HG03066 (cell line): ENCODE measurements around the gene POLR3E.

Experiments
- ATAC-seq: cut with Tn5 transposase; IDR thresholded peaks from one replicate; pipeline ENCODE4 v1.9.1; 2021; ENCODE audit warnings: low read depth; ENCODE audit not compliant: unreplicated experiment

POLR3E gene, protein sequence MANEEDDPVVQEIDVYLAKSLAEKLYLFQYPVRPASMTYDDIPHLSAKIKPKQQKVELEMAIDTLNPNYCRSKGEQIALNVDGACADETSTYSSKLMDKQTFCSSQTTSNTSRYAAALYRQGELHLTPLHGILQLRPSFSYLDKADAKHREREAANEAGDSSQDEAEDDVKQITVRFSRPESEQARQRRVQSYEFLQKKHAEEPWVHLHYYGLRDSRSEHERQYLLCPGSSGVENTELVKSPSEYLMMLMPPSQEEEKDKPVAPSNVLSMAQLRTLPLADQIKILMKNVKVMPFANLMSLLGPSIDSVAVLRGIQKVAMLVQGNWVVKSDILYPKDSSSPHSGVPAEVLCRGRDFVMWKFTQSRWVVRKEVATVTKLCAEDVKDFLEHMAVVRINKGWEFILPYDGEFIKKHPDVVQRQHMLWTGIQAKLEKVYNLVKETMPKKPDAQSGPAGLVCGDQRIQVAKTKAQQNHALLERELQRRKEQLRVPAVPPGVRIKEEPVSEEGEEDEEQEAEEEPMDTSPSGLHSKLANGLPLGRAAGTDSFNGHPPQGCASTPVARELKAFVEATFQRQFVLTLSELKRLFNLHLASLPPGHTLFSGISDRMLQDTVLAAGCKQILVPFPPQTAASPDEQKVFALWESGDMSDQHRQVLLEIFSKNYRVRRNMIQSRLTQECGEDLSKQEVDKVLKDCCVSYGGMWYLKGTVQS

DNA sequence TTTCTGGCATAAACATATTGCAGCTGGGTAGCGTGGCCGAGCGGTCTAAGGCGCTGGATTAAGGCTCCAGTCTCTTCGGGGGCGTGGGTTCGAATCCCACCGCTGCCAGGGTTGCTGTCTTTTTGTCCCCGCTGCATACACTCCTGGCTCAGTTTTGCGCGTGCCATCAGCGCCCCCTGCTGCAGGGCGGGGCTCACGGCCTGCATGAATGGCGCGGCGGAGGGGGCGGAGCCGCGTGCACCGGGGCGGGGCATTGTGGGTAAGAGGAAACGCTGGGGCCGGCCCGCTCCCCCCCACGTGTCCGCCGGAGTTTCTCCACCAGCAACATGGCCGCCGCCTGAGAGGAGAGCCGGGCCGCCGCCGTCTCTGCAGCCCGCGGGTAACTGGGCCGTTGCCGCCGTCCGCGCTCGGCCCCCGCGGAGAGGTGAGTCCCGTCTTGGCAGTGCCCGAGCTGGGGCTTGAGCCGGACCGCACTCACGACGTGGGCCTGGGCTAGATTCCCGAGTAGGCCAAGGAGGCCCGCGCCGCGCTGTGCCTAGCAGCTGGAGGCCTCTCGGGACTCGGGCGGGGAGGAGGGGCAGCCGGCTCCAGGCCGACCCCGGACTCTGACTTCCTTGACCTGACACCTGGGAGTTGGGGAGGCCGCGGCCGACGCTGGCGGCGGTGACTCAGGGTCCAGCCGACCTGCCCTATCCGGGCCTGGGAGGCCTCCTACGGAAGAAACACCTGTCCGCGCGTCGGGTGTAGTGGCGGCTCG lies at the start of gene POLR3E:
POLR3E (plus strand) TSS at position 296 of the 757 bp plus-strand sequence. CDS start 5,560 bp downstream, outside the sequence.
- ATAC-seq = peak; percentile 80

GRCh38 chr16:22250522-22250921 lies 46.7 kb upstream of the POLR3E start:
- ATAC-seq = no peak

DNA sequence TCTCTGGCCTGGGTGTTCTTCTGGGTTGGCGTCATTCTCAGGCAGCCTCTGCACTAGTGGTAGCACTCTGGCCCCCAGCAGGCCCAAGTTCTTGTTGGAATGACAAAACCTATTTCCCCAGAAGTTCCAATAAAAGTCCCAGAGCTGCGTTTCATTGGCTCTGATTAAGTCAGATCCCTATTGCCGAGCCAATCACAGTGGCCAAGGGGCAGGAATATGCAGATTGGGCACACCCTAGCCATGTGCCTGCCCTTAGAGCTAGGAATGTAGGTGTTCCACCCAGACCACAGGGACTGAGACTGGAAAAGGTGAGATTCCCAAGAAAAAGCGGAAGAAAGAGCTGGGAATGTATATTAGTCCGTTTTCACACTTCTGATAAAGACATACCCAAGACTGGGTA lies 44.9 kb upstream of the POLR3E start:
- no peak for ATAC-seq

DNA sequence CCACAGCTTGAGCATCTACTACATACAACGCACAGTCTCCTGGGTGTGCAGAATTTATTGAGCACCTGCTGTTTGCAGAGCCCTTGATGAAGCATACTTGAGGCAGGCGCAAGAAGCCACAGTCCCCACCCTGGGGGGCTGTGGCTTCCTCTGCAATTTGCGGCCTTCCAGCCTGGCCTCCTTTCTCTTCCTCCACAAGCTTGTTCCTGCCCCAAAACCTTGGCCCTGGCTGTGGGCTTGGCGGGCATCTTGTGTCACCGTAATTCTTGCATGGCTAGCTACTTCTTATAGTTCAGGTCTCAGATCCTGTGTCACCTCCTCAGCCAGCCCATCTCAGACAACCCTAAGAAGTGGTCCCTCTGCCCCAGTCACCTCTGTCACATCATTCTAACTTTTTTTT lies 43.9 kb upstream of the POLR3E start:
- ATAC-seq = no peak

GRCh38 chr16:22255335-22255734 lies 41.9 kb upstream of the POLR3E start:
- no peak for ATAC-seq

DNA sequence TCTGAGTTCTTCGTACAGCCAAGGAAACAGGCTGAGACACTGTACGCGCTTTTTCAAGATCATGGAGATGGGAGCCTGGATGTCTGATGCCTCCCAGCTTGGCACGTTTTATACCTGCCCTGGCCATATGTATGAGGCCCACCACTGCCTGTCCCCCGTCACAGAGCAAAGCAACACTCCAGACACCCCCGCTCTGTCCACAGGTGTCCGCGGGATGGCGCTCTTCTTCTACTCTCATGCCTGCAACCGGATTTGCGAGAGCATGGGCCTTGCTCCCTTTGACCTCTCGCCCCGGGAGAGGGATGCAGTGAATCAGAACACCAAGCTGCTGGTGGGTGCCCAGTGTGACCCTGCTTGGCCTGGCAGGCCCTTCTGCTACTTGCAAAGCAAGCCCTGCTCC lies 39.8 kb upstream of the POLR3E start:
- no peak for ATAC-seq

DNA sequence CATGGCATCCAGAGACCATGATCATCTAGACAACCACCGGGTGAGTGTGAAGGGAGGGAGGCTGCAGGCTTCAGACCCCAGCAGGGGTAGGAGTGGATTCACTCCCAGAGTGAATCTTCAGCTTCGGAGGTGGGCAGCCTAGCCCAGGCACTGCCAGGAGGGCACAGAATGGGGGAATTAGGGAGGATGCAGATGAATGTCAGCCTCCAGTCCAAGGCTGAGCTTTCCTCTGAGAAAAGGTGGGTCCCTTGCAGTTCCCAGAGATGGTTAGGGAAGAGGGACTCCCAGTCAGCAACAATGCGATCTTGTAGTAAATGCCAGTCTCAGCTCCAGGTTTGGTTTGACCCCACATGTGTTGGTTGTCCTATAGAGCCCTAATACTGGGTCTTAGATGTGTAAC lies 36.7 kb upstream of the POLR3E start:
- ATAC-seq = no peak

DNA sequence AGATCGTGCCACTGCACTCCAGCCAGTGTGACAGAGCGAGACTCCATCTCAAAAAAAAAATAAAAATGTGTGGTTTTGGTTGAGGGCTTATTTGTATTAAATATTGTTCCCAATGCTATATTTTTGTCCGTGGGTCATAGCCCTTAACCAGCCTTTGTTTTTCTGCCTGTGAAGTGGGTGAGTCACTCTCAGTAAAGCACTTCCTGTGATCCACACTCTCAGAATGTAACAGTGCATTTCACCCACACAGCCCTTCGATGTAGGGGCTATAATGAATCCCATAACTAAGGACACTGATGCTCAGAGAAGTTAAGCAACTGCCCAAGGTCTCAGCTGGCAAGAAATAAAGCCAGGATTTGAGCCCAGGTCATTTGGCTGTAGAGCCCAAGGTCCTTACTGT lies 34.7 kb upstream of the POLR3E start:
- ATAC-seq = no peak

DNA sequence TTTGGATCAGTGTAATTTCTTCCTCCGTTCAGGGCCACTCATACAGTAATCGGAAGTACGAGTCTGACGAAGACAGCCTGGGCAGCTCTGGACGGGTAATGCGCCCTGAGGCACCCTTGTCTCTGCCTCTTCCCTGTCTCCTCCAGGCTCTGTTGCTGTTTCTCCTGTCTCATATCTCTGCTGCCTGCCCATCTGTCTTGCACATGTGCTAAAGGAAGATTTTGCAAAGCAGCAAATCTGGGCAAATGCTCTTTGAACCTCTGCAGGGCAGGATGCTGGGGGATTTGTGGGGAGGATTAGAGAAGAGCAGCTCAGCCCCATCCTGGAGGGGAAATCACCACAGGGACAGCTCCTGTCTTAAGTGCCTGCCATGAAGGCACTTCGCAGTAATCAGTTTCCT lies 32.4 kb upstream of the POLR3E start:
- ATAC-seq = no peak

- no peak for ATAC-seq
These were observed 31.9 kb upstream of the POLR3E start for GRCh38 chr16:22265351-22265750.

DNA sequence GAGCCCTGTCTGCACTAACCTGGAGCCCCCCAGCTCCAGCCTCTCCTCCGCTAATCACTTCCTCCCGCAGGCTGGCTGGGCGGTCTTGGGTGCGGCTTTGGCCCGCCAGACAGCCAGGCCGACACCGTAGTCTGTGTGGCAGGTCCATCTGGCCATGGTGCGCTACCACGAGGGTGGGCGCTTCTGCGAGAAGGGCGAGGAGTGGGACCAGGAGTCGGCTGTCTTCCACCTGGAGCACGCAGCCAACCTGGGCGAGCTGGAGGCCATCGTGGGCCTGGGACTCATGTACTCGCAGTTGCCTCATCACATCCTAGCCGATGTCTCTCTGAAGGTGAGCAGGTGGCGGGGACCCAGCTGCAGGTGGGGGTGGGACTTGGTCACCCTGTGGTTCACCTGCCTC lies 30.7 kb upstream of the POLR3E start:
- no peak for ATAC-seq

DNA sequence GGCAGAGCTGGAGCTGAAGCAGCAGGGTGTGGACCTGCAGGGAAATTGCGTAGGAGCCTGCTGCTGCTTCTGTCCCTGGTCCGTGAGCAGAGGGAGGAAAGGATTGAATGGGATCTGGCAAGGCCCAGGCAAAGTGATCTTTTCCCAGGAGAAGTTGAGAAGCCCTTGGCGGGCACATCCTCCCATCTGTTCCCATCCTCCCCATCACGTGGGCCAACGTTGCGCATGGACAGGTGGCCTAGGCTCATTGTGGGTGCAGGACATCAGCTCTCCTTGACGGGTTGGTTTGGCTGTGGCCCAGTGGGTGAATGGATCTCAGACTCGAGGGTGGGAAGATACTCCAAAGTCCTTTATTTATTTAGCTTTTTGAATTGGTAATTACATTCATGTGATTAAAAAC lies 29.4 kb upstream of the POLR3E start:
- no peak for ATAC-seq

DNA sequence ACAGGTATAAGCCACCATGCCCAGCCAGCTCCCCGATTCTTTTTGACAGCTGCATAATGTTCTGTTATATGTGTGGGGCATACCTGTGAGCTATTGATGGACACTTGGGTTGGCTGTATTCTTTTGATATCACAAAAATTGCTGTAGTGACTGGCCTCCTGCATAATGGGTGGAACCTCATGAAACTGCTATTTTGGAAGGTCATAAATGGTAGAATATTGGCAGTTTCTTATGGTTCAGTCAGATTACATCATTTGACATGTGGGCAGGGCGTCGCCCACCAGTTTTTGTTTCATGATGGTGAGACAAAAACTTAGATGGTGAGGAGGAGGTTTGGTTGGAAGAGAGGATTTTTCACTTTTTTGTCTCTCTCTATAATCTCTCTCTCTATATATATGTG lies 26.7 kb upstream of the POLR3E start:
- ATAC-seq = no peak

DNA sequence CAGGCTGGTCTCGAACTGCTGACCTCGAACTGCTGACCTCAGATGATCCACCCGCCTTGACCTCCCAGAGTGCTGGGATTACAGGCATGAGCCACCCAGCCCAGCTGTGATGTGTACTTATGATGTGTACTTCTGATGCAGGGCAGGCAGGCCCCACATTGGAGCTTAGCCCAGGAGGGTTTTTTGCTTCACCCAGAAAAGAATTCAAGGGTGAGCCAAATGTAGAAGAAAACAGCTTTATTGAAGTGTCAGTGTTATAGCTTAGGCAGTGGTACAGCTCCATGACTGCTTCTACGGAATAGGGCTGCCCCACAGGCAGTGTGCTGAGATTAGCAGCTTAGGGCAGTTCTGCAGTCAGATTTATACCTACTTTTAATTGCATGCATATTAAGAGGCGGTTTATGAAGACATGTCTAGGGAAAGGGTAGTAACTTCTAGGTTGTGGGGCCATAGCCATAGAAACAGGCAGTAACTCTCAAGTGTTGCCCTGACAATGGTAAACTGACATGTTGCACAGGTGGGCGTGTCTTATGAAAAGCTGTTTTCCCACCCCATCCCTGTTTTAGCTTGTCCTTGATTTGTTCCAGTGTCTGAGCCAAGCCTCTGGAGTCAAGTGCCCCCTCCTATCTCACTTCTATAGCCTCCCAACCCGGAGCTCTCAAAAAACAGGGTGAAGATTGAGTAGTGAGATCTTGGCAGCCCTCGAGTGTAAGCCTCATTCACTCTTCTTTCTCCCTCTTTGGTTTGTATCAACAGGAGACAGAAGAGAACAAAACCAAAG lies 24.1 kb upstream of the POLR3E start:
- no peak for ATAC-seq

GRCh38 chr16:22274916-22275315 lies 22.3 kb upstream of the POLR3E start:
- no peak for ATAC-seq

DNA sequence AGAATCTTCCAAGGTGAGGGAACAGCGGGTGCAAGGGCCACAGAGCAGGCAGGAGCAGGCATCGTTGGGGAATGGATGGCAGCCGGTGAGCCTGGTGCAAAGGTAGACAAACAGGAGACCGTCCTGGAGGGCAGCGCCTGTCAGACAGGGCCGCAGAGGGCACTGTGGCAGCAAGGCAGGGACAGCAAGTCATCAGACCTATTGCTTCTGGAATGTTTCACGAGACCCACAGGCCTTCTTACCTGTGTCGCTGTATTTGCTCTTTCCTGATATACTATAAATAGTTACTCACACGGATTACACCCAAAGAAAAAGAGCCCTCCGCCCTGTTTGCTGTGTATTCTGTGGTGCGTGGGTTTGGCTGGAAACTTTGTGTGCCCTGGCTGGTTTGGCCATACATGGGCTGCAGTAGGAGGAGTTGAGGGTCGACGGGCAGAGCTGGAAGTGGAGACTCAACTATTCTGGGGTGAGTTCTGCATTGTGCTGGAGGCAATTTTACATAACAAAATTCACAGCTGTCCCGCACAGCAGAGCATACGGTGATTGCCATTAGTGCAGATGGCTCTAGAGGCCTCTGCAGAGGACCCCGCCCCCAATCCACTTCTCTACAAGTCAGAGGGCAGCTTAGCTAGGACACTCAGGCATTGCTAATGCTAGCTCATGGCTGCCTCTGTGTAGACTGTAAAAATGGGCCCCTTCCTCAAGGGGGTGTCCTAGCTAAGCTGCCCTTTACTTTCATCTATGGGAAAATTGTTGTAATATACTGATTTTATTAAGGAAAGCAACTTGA lies 18.6 kb upstream of the POLR3E start:
- ATAC-seq = no peak

- ATAC-seq = no peak
These were observed 14.8 kb upstream of the POLR3E start for GRCh38 chr16:22282254-22282892.

GRCh38 chr16:22284637-22285036 lies 12.6 kb upstream of the POLR3E start:
- ATAC-seq = no peak

- no peak for ATAC-seq
These were observed 12.1 kb upstream of the POLR3E start for GRCh38 chr16:22285080-22285479.
